SIG-M5 treated with dmso at 0.1 percent for 504 hours (cell line): ENCODE results near the gene RXRB.
"Not testable (repeated sequence)": the region's sequence is repeated elsewhere in the genome, so short reads cannot be mapped to it uniquely, and the experiment has no call there.

ENCODE experiments used
- DNase-seq: peaks from one replicate; lab custom pipeline; 2025; ENCODE audit not compliant: unreplicated experiment; lab: John Stamatoyannopoulos, UW

Gene RXRB

GRCh38 chr6:33164665-33165373 lies 35.6 kb downstream of the RXRB start:
- DNase-seq: no peak

DNA sequence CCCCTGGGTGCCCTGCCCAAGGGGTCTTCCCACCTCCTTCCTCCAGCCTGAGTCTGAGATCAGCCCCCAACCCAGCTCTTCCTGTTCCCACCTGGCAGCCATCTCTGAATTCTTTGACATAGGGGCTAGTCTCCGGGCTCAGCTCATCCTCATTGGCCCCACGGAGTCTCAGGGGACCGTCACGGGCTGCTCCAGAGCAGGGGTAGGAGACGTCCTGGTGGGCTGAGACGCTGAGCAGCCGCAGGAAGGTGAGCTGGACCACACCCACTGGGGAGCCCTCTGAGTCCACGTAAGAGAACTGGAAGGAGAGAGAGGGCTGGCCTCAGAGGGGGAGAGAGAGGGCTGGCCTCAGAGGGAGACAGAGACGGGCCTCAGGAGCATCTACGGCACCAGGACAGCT lies 36.3 kb downstream of the RXRB start:
- DNase-seq: no peak

GRCh38 chr6:33163540-33163939 lies 36.9 kb downstream of the RXRB start:
- DNase-seq: no peak

GRCh38 chr6:33161354-33162331 lies 38.8 kb downstream of the RXRB start:
- DNase-seq: peak; percentile 45

GRCh38 chr6:33160728-33161344 lies 39.6 kb downstream of the RXRB start:
- DNase-seq: peak; percentile 56

DNA sequence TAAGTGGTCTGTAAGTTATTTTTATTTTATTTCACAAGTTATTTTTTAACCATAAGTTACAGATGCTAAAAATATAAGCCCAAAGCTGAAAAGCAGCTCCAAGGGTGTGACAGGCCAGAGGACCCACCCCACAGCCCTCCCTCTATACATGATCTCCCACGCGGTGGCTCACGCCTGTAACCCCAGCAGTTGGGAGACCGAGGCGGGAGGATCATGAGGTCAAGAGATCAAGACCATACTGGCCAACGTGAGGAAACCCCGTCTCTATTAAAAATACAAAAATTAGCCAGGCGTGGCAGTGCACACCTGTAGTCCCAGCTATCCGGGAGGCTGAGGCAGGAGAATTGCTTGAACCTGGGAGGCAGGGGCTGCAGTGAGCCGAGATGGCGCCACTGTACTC lies 40.4 kb downstream of the RXRB start:
- no peak for DNase-seq

GRCh38 chr6:33156964-33157363 lies 43.5 kb downstream of the RXRB start:
- DNase-seq: no peak

- DNase-seq: no peak
Measured at GRCh38 chr6:33156561-33156960, 43.9 kb downstream of the RXRB start.

- no peak for DNase-seq
Measured at GRCh38 chr6:33154349-33154748, 46.1 kb downstream of the RXRB start.

- no peak for DNase-seq
Measured at GRCh38 chr6:33151050-33151449, 49.4 kb downstream of the RXRB start.

DNA sequence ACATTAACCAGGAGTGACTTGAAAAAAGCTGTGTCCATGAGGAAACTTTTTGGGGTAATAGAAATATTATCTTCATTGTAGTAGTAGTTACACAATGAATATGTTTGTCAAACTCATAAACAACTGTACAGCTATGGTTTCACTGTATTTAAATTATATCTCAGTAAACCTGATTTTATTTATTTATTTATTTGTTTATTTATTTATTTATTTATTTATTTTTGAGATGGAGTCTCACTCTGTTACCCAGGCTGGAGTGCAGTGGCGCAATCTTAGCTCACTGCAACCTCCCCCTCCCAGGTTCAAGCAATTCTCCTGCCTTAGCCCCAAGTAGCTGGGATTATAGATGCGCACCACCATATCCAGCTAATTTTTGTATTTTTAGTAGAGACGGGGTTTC lies 49.9 kb downstream of the RXRB start:
- not testable (repeated sequence) for DNase-seq

DNA sequence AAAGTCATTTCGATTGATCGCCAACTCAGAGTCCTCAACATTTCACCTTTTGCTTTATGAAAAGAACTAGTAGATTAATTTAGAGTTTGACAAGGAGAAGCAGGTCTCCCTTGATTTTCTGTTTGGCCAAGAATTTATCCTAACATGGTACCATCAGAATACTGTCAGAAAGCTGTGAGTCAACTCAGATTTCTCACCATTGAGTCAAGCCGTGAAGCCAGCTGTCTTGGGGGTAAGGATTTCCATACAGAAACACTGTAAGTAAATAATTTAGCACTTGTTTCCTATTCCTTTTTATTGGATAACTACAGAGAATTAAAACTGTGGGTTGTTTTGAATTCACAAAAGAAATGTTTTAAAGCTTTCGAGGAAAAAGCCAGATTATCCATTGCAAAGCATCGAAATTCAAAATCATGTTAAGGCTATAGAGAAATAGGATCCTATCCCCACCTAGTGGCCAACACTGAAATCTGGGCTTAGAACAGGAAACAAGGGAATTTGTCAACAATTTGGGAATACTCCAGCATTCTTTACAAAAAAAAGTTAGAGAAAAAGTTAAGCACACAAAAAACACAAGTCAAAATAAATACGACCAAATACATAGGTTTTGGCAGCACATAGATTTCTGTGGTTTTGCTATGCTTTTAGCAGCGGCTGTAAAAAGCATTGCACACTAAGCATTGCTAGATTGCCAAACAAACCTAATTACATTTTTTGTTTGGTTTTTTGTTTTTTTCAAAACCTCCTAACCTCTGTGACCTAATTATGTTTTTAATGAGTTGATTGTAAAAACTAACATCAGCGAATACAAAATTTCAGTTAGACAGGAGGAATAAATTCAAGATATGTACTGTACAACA lies 52.4 kb downstream of the RXRB start:
- DNase-seq: no peak

- DNase-seq: peak; percentile 41
Measured at GRCh38 chr6:33144373-33144772, 56.1 kb downstream of the RXRB start.
